Activated naive CD4-positive, alpha-beta T cell treated with anti-CD3 and anti-CD28 coated beads for 36 hours (primary cell): ENCODE measurements around the gene KCNH2. TPM values are rescaled to one million over a fixed set of nuclear protein-coding genes. Genes with fewer than 3 reads are reported as not detected.
A peak's percentile ranks its signal among the peaks of the same experiment; 100 is the strongest.

Source experiments
- CTCF ChIA-PET: fragments of 350-600 bp; sonication (Branson Sonifier 250); formaldehyde crosslinking; loops from one replicate; lab custom pipeline; 2021; ENCODE audit warnings: antibody characterized with exemption; lab: Charles Lee
- DNase-seq: peaks from one replicate; pipeline ENCODE4 v3.0.0-alpha.2; 2020
- H3K27ac Mint-ChIP-seq: one replicate; pipeline ENCODE4 v1.8.0; 2021; ENCODE audit warnings: mild to moderate bottlenecking, mixed read lengths
- H3K27me3 Mint-ChIP-seq: one replicate; pipeline ENCODE4 v1.8.0; 2021; ENCODE audit warnings: low read depth, mixed read lengths
- H3K36me3 Mint-ChIP-seq: one replicate; pipeline ENCODE4 v1.8.0; 2021; ENCODE audit warnings: low read depth, mixed read lengths
- H3K4me1 Mint-ChIP-seq: one replicate; pipeline ENCODE4 v1.8.0; 2021; ENCODE audit warnings: low read depth, mixed read lengths
- H3K4me3 Mint-ChIP-seq: one replicate; pipeline ENCODE4 v1.8.0; 2021; ENCODE audit warnings: mild to moderate bottlenecking, moderate library complexity, mixed read lengths
- H3K9me3 Mint-ChIP-seq: one replicate; pipeline ENCODE4 v1.8.0; 2021; ENCODE audit warnings: mixed read lengths
- intact Hi-C: fragments of 100-400 bp; cut with micrococcal nuclease; formaldehyde crosslinking; loops from one replicate; pipeline ENCODE4 v1.15.1; 2023
- total RNA-seq, 2 experiments: library from RNA; stranded (reverse); gene quantifications; one replicate each; pipeline ENCODE4 v1.2.3, GENCODE V29; 2021

KCNH2 gene
- total RNA-seq, 2 experiments from 2014 or later, result 0.17 to 0.19 TPM

DNA sequence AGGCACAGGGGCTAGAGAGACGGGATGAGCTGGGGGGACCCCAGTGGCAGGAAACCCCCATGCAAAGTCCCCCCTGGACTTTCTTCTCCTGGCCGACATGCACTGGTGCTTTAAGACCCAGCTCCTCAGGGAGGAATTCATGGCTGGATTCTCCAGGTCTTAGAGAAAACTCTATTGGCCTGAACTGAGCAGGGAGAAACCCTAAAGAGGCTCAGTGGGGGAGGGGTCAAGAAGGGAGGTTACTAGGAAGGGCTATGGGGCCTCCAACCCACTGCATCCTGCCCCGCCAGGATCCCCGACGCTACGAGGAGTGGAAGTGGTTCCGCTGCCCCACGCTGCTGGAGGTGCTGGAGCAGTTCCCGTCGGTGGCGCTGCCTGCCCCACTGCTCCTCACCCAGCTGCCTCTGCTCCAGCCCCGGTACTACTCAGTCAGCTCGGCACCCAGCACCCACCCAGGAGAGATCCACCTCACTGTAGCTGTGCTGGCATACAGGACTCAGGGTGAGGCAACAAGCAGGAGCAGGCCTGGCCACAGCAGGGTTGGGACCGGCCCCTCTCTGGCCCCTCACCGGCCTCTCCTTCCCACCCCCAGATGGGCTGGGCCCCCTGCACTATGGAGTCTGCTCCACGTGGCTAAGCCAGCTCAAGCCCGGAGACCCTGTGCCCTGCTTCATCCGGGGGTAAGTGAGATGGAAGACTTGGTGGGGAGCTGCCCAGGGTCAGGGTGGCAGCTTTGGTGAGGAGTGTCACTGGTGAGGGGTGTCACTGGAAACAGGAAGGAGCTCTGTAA is 32.4 kb upstream of the KCNH2 start:
- no peaks in the 10 kb centered on the region for H3K9me3 Mint-ChIP-seq
- peaks cover 69% of the 10 kb centered on the region for H3K4me1 Mint-ChIP-seq
- intact Hi-C loops, result loop anchor here (5.0 kb wide), 1 partner anchor 342 kb away; no protein-coding TSS in a partner anchor
- peak overlapping the region; percentile 66 for H3K27ac Mint-ChIP-seq
- CTCF ChIA-PET, result interaction anchor here (0.5 to 5.3 kb wide), 18 partner anchors 7 to 265 kb away, joined by 3 to 29 read pairs (median 4); no protein-coding TSS in a partner anchor
- no peaks in the 10 kb centered on the region for H3K27me3 Mint-ChIP-seq
- H3K36me3 Mint-ChIP-seq, result no peaks in the 10 kb centered on the region
- peak overlapping the region; percentile 64 for H3K4me3 Mint-ChIP-seq
- peak; percentile 71 for DNase-seq

DNA sequence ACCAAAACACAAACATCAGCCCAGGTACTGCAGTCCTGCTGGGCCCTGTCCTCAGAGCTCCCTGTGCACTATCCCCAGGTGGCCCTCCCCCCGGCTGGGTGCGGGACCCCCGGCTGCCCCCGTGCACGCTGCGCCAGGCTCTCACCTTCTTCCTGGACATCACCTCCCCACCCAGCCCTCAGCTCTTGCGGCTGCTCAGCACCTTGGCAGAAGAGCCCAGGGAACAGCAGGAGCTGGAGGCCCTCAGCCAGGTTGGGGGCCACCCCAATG is 31.9 kb upstream of the KCNH2 start:
- no peak overlapping the region for H3K27ac Mint-ChIP-seq
- no peak overlapping the region for H3K4me3 Mint-ChIP-seq
- intact Hi-C loops, result loop anchor here (5.0 kb wide), 1 partner anchor 342 kb away; no protein-coding TSS in a partner anchor
- H3K36me3 Mint-ChIP-seq, result no peaks in the 10 kb centered on the region
- DNase-seq, result no peak
- CTCF ChIA-PET, result interaction anchor here (0.5 to 5.3 kb wide), 17 partner anchors 8 to 268 kb away, joined by 3 to 29 read pairs (median 5); no protein-coding TSS in a partner anchor
- no peaks in the 10 kb centered on the region for H3K9me3 Mint-ChIP-seq
- H3K27me3 Mint-ChIP-seq, result no peaks in the 10 kb centered on the region
- H3K4me1 Mint-ChIP-seq, result peaks cover 64% of the 10 kb centered on the region

DNA sequence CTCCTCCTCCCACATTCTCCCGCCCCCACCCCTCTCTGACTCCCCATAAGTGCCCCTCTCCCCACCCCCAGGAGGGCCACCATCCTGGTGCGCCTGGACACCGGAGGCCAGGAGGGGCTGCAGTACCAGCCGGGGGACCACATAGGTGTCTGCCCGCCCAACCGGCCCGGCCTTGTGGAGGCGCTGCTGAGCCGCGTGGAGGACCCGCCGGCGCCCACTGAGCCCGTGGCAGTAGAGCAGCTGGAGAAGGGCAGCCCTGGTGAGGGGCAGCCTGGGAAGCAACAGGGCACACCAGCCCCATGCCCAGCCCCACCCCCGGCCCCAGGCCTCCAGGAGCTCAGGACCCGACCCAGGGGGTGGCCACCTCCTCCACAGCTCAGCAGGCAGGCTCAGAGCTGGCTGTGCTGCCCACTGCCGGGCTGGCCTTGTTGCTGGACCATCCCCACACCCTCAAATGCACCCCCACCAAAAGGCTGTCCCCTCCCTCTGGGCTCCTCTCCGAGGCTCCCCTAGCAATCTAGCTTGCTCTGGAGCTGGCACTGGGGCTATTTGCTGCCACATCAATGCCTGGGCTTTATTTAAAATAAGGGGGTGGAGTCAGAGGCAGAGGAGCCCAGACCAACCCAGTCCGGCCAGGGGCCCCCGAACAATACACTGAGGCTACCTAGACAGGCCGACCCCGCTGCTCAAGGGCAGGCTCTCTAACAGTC is 31.4 kb upstream of the KCNH2 start:
- peaks cover 59% of the 10 kb centered on the region for H3K4me1 Mint-ChIP-seq
- no peak overlapping the region for H3K4me3 Mint-ChIP-seq
- intact Hi-C loops, result loop anchor here (5.0 kb wide), 1 partner anchor 343 kb away; no protein-coding TSS in a partner anchor
- no peak for DNase-seq
- no peaks in the 10 kb centered on the region for H3K27me3 Mint-ChIP-seq
- H3K36me3 Mint-ChIP-seq, result peaks cover 1% of the 10 kb centered on the region
- no peaks in the 10 kb centered on the region for H3K9me3 Mint-ChIP-seq
- no peak overlapping the region for H3K27ac Mint-ChIP-seq
- CTCF ChIA-PET, result interaction anchor here (0.6 to 5.3 kb wide), 20 partner anchors 8 to 268 kb away, joined by 3 to 29 read pairs (median 5); no protein-coding TSS in a partner anchor

DNA sequence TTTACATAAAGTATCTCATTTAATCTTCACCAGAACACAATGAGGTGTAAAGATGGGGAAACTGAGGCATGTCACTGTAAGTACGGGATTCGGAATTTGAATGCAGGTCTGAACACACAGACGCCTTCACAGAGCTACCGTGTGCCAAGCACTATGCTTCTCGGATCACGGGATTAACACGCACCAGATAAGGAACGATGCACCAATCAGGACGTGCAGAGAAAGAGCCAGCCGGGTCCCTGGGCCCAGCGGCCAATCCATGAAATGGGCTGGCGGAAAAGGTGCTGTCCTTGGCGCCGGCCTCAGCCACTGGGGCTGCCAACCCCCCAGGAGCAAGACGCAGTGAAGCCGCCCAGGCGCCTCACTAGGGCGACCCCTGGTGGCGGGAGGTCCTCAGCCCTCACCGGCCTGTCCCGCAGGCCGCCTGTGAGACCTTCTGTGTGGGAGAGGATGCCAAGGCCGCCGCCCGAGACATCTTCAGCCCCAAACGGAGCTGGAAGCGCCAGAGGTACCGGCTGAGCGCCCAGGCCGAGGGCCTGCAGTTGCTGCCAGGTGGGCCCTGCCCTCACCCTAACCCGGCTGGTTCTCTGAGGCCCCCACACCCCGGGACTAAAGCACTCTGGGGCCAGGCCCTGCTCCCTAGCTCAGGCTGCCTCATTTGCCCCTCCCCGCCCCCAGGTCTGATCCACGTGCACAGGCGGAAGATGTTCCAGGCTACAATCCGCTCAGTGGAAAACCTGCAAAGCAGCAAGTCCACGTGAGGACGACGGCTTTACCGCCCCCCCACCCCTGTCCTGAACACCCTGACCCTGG is 30.6 kb upstream of the KCNH2 start:
- intact Hi-C loops, result no loop called here
- CTCF ChIA-PET, result interaction anchor here (0.8 to 5.3 kb wide), 18 partner anchors 9 to 115 kb away, joined by 3 to 29 read pairs (median 5); partner anchors contain the start of gene ATG9B

DNA sequence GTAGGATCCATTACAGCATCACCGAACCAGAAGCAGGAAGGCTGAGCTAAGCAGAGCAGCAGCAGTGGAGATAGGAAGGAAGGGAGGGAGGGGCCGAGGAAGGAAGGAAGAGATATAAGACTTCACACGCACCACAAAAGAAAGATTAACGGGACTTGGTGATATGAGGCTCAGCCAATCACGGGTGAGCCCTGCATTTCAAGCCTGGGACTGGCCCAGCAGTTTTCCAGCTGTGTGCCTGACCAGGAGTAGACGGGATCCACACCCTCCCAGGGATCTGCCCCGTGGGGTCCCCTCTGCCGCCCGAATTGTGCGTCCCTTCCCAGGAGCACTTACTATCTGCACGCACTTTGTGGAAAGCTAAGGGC is 30.0 kb upstream of the KCNH2 start:
- Mint-ChIP-seq H3K4me1 (peaks cover 48% of the 10 kb centered on the region), H3K9me3 (no peaks in the 10 kb centered on the region), H3K4me3 (peak overlapping the region; percentile 70), H3K36me3 (peaks cover 2% of the 10 kb centered on the region), H3K27me3 (no peaks in the 10 kb centered on the region), H3K27ac (peak overlapping the region; percentile 71)
- CTCF ChIA-PET, result interaction anchor here (0.8 to 5.3 kb wide), 17 partner anchors 9 to 110 kb away, joined by 3 to 29 read pairs (median 5); partner anchors contain the start of gene ATG9B
- intact Hi-C loops, result no loop called here
- DNase-seq, result peak; percentile 52

More for the DNA sequence above, 30.6 kb upstream of the KCNH2 start:
- DNase-seq, result peak; percentile 70
- H3K36me3 Mint-ChIP-seq, result peaks cover 2% of the 10 kb centered on the region
- peak overlapping the region; percentile 71 for H3K27ac Mint-ChIP-seq
- peak overlapping the region; percentile 70 for H3K4me3 Mint-ChIP-seq
- H3K4me1 Mint-ChIP-seq, result peaks cover 52% of the 10 kb centered on the region
- no peaks in the 10 kb centered on the region for H3K9me3 Mint-ChIP-seq
- H3K27me3 Mint-ChIP-seq, result no peaks in the 10 kb centered on the region

DNA sequence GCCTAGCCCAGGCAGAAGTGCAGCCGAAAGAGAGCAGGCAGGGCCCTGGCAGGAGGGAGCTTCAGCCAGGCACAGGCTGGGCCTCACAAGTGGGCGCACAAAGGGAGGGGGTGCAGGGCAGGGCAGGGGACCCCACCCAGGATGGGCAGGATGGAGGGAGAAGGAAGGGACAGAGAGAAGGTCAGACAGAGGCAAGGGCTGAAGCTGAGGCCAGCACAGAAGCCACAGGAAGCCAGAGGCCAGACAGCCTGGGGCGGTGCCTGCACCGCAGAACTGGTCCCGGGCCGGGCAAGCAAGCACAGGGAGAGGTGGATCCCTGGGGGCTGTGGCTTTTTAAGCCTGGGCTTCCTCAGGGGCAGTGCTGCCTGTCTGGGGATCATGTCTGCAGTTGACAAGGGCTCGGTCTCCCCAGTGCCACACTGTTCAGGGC is 29.4 kb upstream of the KCNH2 start:
- Mint-ChIP-seq H3K27me3 (no peaks in the 10 kb centered on the region), H3K4me1 (peaks cover 42% of the 10 kb centered on the region), H3K4me3 (peak overlapping the region; percentile 70), H3K9me3 (no peaks in the 10 kb centered on the region), H3K27ac (no peak overlapping the region), H3K36me3 (peaks cover 2% of the 10 kb centered on the region)
- CTCF ChIA-PET, result interaction anchor here (0.6 to 5.3 kb wide), 12 partner anchors 10 to 165 kb away, joined by 3 to 29 read pairs (median 4); partner anchors contain the start of gene ATG9B
- DNase-seq, result no peak
- intact Hi-C loops, result no loop called here

DNA sequence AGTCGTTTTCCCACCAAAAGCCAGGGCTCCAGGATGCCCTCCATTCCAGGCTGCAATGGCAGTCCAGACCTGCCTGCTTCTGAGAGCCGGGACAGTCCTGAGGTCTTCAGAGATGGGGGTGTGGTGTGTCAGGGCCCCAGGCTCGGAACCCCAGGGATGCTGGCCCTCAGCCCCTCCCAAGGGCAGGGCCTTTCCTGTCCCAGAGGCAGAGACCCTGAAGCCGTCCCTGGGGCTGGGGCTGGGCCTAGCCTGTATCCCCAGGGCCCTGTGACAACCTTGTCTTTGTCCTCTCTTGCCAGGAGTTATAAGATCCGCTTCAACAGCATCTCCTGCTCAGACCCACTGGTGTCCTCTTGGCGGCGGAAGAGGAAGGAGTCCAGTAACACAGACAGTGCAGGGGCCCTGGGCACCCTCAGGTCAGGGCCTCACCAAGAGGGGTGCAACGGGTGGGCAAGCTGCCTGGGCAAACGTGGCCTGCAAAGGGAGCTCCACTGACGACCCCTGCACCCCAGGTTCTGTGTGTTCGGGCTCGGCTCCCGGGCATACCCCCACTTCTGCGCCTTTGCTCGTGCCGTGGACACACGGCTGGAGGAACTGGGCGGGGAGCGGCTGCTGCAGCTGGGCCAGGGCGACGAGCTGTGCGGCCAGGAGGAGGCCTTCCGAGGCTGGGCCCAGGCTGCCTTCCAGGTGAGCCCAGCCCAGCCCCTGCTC is 28.6 kb upstream of the KCNH2 start:
- Mint-ChIP-seq H3K27me3 (no peaks in the 10 kb centered on the region), H3K4me3 (no peak overlapping the region), H3K36me3 (peaks cover 2% of the 10 kb centered on the region), H3K27ac (no peak overlapping the region), H3K4me1 (peaks cover 34% of the 10 kb centered on the region), H3K9me3 (no peaks in the 10 kb centered on the region)
- intact Hi-C loops, result no loop called here
- DNase-seq, result no peak
- CTCF ChIA-PET, result interaction anchor here (0.6 to 5.3 kb wide), 8 partner anchors 8 to 165 kb away, joined by 3 to 29 read pairs (median 4); no protein-coding TSS in a partner anchor

DNA sequence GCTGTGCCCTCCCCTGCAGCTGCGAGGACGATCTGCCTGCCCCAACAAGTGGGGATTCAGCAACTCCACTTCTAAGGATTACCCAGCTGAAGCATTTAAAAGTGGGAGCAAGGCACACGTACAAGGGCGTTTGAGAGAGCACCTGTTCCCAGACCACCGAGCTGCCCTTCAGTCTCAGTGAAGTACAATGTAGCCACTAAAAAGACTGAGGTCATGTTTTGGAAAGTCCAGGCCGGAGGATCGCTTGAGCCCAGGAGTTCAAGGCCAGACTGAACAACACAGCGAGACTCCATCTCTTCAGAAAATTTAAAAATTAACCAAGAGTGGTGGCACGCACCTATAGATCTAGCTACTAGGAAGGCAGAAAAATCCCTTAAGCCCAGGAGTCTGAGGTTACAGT is 27.4 kb upstream of the KCNH2 start:
- intact Hi-C loops, result no loop called here
- Mint-ChIP-seq H3K27me3 (no peaks in the 10 kb centered on the region), H3K27ac (no peak overlapping the region), H3K36me3 (peaks cover 2% of the 10 kb centered on the region), H3K9me3 (no peaks in the 10 kb centered on the region), H3K4me1 (peaks cover 25% of the 10 kb centered on the region), H3K4me3 (no peak overlapping the region)
- CTCF ChIA-PET, result interaction anchor here (1.3 to 1.4 kb wide), 2 partner anchors 9 to 13 kb away, joined by 4 to 5 read pairs; no protein-coding TSS in a partner anchor
- no peak for DNase-seq

DNA sequence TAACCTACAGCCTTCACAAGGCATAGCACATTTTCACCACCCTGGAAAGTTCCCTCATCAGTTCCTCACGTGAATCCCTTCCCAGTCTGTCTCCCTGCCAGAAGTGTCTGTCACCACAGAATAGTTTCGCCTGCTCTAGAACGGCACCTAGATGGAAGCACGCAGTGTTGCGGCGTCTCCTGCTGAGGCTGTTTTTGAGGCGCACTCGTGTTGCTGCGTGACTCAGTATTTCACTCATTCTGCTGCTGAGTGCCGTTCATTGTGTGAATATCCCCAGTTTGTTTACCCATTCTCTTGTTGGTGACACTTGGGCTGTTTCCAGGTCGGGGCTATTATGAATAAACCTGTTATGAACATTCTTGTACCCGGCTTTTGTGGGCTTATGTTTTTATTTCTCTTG is 25.5 kb upstream of the KCNH2 start:
- H3K27me3 Mint-ChIP-seq, result no peaks in the 10 kb centered on the region
- H3K36me3 Mint-ChIP-seq, result peaks cover 2% of the 10 kb centered on the region
- intact Hi-C loops, result no loop called here
- no peak overlapping the region for H3K27ac Mint-ChIP-seq
- peaks cover 21% of the 10 kb centered on the region for H3K4me1 Mint-ChIP-seq
- H3K9me3 Mint-ChIP-seq, result no peaks in the 10 kb centered on the region
- CTCF ChIA-PET, result interaction anchor here (1.0 kb wide), 1 partner anchor 41 kb away, joined by 3 read pairs; no protein-coding TSS in a partner anchor
- no peak for DNase-seq
- H3K4me3 Mint-ChIP-seq, result no peak overlapping the region

DNA sequence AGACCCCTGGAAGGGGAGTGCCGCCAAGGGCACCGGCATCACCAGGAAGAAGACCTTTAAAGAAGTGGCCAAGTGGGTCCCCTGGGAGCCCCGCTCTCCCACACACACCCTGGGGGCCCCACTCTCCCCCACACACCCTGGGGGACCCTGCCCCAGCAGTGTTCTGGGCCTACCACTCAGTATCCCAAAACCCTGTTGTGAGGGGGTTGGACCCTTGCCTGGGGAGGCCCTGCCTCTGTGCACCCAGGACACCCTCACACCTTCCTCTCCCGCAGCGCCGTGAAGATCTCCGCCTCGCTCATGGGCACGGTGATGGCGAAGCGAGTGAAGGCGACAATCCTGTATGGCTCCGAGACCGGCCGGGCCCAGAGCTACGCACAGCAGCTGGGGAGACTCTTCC is 23.4 kb upstream of the KCNH2 start:
- peaks cover 26% of the 10 kb centered on the region for H3K4me1 Mint-ChIP-seq
- intact Hi-C loops, result no loop called here
- H3K9me3 Mint-ChIP-seq, result no peaks in the 10 kb centered on the region
- no peak overlapping the region for H3K27ac Mint-ChIP-seq
- peaks cover 2% of the 10 kb centered on the region for H3K36me3 Mint-ChIP-seq
- DNase-seq, result no peak
- H3K4me3 Mint-ChIP-seq, result no peak overlapping the region
- CTCF ChIA-PET, result no interaction called here
- no peaks in the 10 kb centered on the region for H3K27me3 Mint-ChIP-seq

DNA sequence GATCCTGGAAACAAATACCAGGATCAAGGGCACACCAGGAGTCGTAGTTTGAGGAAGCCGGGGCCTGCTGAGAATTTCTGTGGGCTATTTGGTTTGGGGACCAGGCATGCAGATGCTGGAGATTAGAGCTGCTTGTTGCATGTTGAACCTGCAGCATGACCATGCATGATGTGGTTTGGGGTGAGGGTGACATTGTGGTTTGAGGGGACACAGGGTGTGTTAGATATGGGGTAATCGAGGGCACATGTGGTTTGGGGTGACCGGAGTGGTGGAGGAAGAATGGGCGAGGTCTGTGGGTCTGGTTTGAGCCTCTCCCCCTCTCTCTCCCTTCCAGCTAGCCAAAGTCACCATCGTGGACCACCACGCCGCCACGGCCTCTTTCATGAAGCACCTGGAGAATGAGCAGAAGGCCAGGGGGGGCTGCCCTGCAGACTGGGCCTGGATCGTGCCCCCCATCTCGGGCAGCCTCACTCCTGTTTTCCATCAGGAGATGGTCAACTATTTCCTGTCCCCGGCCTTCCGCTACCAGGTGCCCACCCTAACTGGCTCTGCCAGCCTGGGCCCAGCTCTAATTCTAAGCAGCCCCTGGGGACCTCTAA is 22.9 kb upstream of the KCNH2 start:
- intact Hi-C loops, result no loop called here
- Mint-ChIP-seq H3K4me1 (peaks cover 29% of the 10 kb centered on the region), H3K36me3 (peaks cover 2% of the 10 kb centered on the region), H3K27ac (no peak overlapping the region), H3K4me3 (no peak overlapping the region), H3K9me3 (no peaks in the 10 kb centered on the region), H3K27me3 (no peaks in the 10 kb centered on the region)
- CTCF ChIA-PET, result no interaction called here
- DNase-seq, result no peak
